Brain microvascular endothelial cell (primary cell): ENCODE data around the gene ENOX1.

Experiments
- DNase-seq: peaks from one replicate; pipeline ENCODE4 v3.0.0-alpha.2; 2020
- H3K27ac ChIP-seq: fragments of 250-450 bp; sonication (Bioruptor Pico); 2 replicates; pipeline ENCODE4 v1.5.1; 2020; ENCODE audit warnings: mild to moderate bottlenecking, moderate library complexity
- H3K27me3 ChIP-seq: fragments of 250-450 bp; sonication (Bioruptor Pico); replicated peaks from 2 replicates; pipeline ENCODE4 v1.5.1; 2020; ENCODE audit warnings: mild to moderate bottlenecking
- H3K36me3 ChIP-seq: fragments of 250-450 bp; sonication (Bioruptor Pico); replicated peaks from 2 replicates; pipeline ENCODE4 v1.5.1; 2020; ENCODE audit warnings: mild to moderate bottlenecking
- H3K4me3 ChIP-seq: 2 replicates; pipeline ENCODE4 v1.5.1; 2011; ENCODE audit warnings: low read depth, mild to moderate bottlenecking, control low read depth, low read length, moderate library complexity
- CTCF ChIP-seq: IDR thresholded peaks from 2 replicates; pipeline ENCODE4 v1.5.1; 2011; ENCODE audit warnings: low read depth, mild to moderate bottlenecking, moderate library complexity, low read length, control low read depth, inconsistent platforms; ENCODE audit errors: missing control alignments
- in situ Hi-C: cut with HindIII; loops from 2 replicates; pipeline ENCODE4 v1.10.0; 2017; ENCODE audit warnings: low sequenced_read_pairs, low pct_ligation_motif_present

Gene ENOX1

DNA sequence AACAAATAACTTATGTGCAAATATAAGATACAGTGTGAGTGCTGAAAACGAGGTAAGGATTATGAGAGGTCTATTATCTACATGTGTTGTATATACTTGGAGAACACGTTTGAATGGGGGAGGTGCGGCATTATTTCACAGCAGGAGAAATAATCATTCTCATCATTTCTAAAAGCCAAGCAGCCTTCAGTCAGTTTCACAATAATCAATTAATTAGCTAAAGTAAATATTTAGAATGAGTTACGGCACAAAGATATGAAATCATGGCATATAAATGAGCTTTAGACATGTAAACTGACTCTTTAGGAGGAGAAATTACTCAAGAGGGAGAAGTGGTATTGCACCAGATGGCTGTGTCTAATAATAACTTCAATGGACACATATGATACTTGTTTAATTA is 396.8 kb downstream of the ENOX1 start:
- Histone ChIP-seq H3K4me3 (no peak overlapping the region), H3K27ac (no peak overlapping the region), H3K36me3 (no peaks in the 10 kb centered on the region), H3K27me3 (no peaks in the 10 kb centered on the region)
- in situ Hi-C loops = no loop called here
- TF ChIP-seq CTCF = no peak
- DNase-seq = no peak

GRCh38 chr13:43389573-43389972 is 397.2 kb downstream of the ENOX1 start:
- Histone ChIP-seq H3K36me3 (no peaks in the 10 kb centered on the region), H3K4me3 (no peak overlapping the region), H3K27ac (no peak overlapping the region), H3K27me3 (no peaks in the 10 kb centered on the region)
- no peak for DNase-seq
- TF ChIP-seq CTCF = no peak
- in situ Hi-C loops = no loop called here

- H3K27ac ChIP-seq = no peak overlapping the region
- no peak for TF ChIP-seq CTCF
- DNase-seq = no peak
- H3K4me3 ChIP-seq = no peak overlapping the region
- no peaks in the 10 kb centered on the region for H3K36me3 ChIP-seq
- in situ Hi-C loops = no loop called here
- no peaks in the 10 kb centered on the region for H3K27me3 ChIP-seq
Measured at GRCh38 chr13:43388282-43389034, 398.3 kb downstream of the ENOX1 start.

DNA sequence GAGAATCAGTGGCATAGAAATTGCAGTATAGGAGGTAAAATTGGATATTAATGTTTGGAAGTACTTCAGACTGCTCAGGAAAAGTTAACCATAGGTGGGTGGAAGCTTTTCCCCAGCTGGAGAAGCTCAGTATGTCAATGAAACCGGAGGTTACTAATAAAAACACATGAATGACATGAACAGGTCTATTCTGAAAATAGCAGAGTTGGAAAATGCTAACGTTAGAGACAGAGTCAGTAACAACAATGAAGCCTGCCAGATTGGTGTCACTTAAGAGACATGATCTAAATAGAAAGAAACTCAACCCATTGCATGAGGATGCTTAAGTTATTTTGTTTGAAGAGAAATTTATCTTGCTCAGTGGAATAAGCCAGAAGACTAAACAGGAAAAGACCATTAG is 398.9 kb downstream of the ENOX1 start:
- DNase-seq = no peak
- in situ Hi-C loops = no loop called here
- Histone ChIP-seq H3K27ac (no peak overlapping the region), H3K4me3 (no peak overlapping the region), H3K27me3 (no peaks in the 10 kb centered on the region), H3K36me3 (no peaks in the 10 kb centered on the region)
- TF ChIP-seq CTCF = no peak

- in situ Hi-C loops = no loop called here
- H3K4me3 ChIP-seq = no peak overlapping the region
- TF ChIP-seq CTCF = no peak
- no peaks in the 10 kb centered on the region for H3K27me3 ChIP-seq
- DNase-seq = no peak
- H3K36me3 ChIP-seq = no peaks in the 10 kb centered on the region
- no peak overlapping the region for H3K27ac ChIP-seq
Measured at GRCh38 chr13:43383498-43384165, 403.1 kb downstream of the ENOX1 start.
